Subcutaneous abdominal adipose tissue (tissue), 5 donors: ENCODE data around the gene ATP4A.
A peak's percentile ranks its signal among the peaks of the same experiment; 100 is the strongest.

Source experiments
- H3K27ac ChIP-seq: one replicate; pipeline ENCODE4 v1.7.0; 2013; ENCODE audit warnings: low read depth, mild to moderate bottlenecking, inconsistent platforms, low read length, moderate library complexity
- H3K27me3 ChIP-seq, 5 donors: one replicate each; pipeline ENCODE4 v1.7.0; 2013; ENCODE audit warnings: low read length in 5 of 5, inconsistent platforms in 1 of 5; ENCODE audit not compliant: control insufficient read depth in 5 of 5, insufficient read depth in 4 of 5
- H3K36me3 ChIP-seq, 5 donors: one replicate each; pipeline ENCODE4 v1.7.0; 2013; ENCODE audit warnings: low read length in 5 of 5; ENCODE audit not compliant: control insufficient read depth in 5 of 5, insufficient read depth in 5 of 5
- H3K4me1 ChIP-seq, 5 donors: one replicate each; pipeline ENCODE4 v1.7.0; 2013; ENCODE audit warnings: low read length in 5 of 5, mild to moderate bottlenecking in 3 of 5, moderate library complexity in 1 of 5; ENCODE audit not compliant: control insufficient read depth in 5 of 5, insufficient read depth in 5 of 5
- H3K4me3 ChIP-seq, 5 donors: one replicate each; pipeline ENCODE4 v1.7.0; 2013; ENCODE audit warnings: low read length in 5 of 5, low read depth in 1 of 5
- H3K9ac ChIP-seq, 5 donors: one replicate each; pipeline ENCODE4 v1.7.0; 2013; ENCODE audit warnings: low read length in 5 of 5, mild to moderate bottlenecking in 4 of 5, moderate library complexity in 3 of 5
- H3K9me3 ChIP-seq, 5 donors: one replicate each; pipeline ENCODE4 v1.7.0; 2013; ENCODE audit warnings: low read length in 5 of 5; ENCODE audit not compliant: control insufficient read depth in 5 of 5
- donor health status: healthy.
- donor health status: healthy.
- donor health status: healthy.
- donor health status: healthy.
- donor health status: healthy.

ATP4A gene

GRCh38 chr19:35552534-35553384, 10.7 kb downstream of the ATP4A start:
- H3K4me1 ChIP-seq, result peaks cover 0 to 4% (median under 1%) of the 10 kb centered on the region in 5 donors
- H3K9me3 ChIP-seq, result no peaks in the 10 kb centered on the region
- no peak overlapping the region for H3K9ac ChIP-seq
- H3K27ac ChIP-seq, result no peak overlapping the region
- peaks cover 0 to 5% (median 0%) of the 10 kb centered on the region in 5 donors for H3K36me3 ChIP-seq
- H3K4me3 ChIP-seq, result no peak overlapping the region
- peaks cover 6 to 23% (median 17%) of the 10 kb centered on the region in 5 donors for H3K27me3 ChIP-seq

GRCh38 chr19:35551091-35551810, 12.2 kb downstream of the ATP4A start:
- peaks cover 3 to 8% (median 7%) of the 10 kb centered on the region in 5 donors for H3K4me1 ChIP-seq
- H3K36me3 ChIP-seq, result peaks cover 0 to 7% (median 5%) of the 10 kb centered on the region in 5 donors
- H3K27me3 ChIP-seq, result peaks cover 0 to 15% (median 5%) of the 10 kb centered on the region in 5 donors
- H3K9ac ChIP-seq, result no peak overlapping the region
- no peak overlapping the region for H3K27ac ChIP-seq
- no peak overlapping the region for H3K4me3 ChIP-seq
- H3K9me3 ChIP-seq, result no peaks in the 10 kb centered on the region

- Histone ChIP-seq H3K4me3 (no peak overlapping the region), H3K27ac (no peak overlapping the region), H3K36me3 (peaks cover 0 to 7% (median 5%) of the 10 kb centered on the region in 5 donors), H3K4me1 (peaks cover 6 to 17% (median 15%) of the 10 kb centered on the region in 5 donors), H3K9me3 (no peaks in the 10 kb centered on the region), H3K27me3 (peaks cover 0 to 8% (median 1%) of the 10 kb centered on the region in 5 donors), H3K9ac (peak overlapping the region in 1 of 5 donors; percentile 0)
Measured at GRCh38 chr19:35549879-35550523, 13.5 kb downstream of the ATP4A start.

GRCh38 chr19:35549174-35549788, 14.2 kb downstream of the ATP4A start:
- Histone ChIP-seq H3K27ac (no peak overlapping the region), H3K9me3 (no peaks in the 10 kb centered on the region), H3K4me1 (peaks cover 6 to 24% (median 23%) of the 10 kb centered on the region in 5 donors), H3K9ac (peak overlapping the region in 1 of 5 donors; percentile 0), H3K4me3 (no peak overlapping the region), H3K27me3 (peaks cover 0 to 6% (median 0%) of the 10 kb centered on the region in 5 donors), H3K36me3 (peaks cover 0 to 7% (median 5%) of the 10 kb centered on the region in 5 donors)

- no peaks in the 10 kb centered on the region for H3K27me3 ChIP-seq
- H3K4me3 ChIP-seq, result peak overlapping the region; percentile 70 to 87 (median 83)
- H3K27ac ChIP-seq, result no peak overlapping the region
- peak overlapping the region in 4 of 5 donors; percentile 86 to 96 (median 90) for H3K9ac ChIP-seq
- no peaks in the 10 kb centered on the region for H3K9me3 ChIP-seq
- peaks cover 6 to 28% (median 24%) of the 10 kb centered on the region in 5 donors for H3K4me1 ChIP-seq
- peaks cover 0 to 9% (median 5%) of the 10 kb centered on the region in 5 donors for H3K36me3 ChIP-seq
Measured at GRCh38 chr19:35546532-35546931, 16.9 kb downstream of the ATP4A start.

- H3K9me3 ChIP-seq, result no peaks in the 10 kb centered on the region
- peak overlapping the region; percentile 69 for H3K27ac ChIP-seq
- H3K4me3 ChIP-seq, result peak overlapping the region; percentile 70 to 87 (median 83)
Measured at GRCh38 chr19:35545855-35546381, 17.5 kb downstream of the ATP4A start.

GRCh38 chr19:35545001-35545854, 18.2 kb downstream of the ATP4A start, which contains the start of gene TMEM147:
TSS of gene TMEM147 (plus strand) at chr19:35545626. CDS start at chr19:35545740, 114 bp downstream.
- Histone ChIP-seq H3K27ac (peak within 1 kb of the TSS; percentile 69), H3K4me3 (peak within 1 kb of the TSS; percentile 76 to 87 (median 83)), H3K36me3 (peaks cover 0 to 7% (median 5%) of the 10 kb centered on the region in 5 donors), H3K9me3 (no peaks in the 10 kb centered on the region), H3K9ac (peak within 1 kb of the TSS; percentile 63 to 96 (median 87)), H3K27me3 (no peaks in the 10 kb centered on the region), H3K4me1 (peaks cover 6 to 28% (median 24%) of the 10 kb centered on the region in 5 donors)

More at GRCh38 chr19:35545855-35546381, 17.5 kb downstream of the ATP4A start:
- no peaks in the 10 kb centered on the region for H3K27me3 ChIP-seq
- H3K9ac ChIP-seq, result peak overlapping the region; percentile 38 to 96 (median 87)
- peaks cover 6 to 28% (median 24%) of the 10 kb centered on the region in 5 donors for H3K4me1 ChIP-seq
- peaks cover 0 to 9% (median 5%) of the 10 kb centered on the region in 5 donors for H3K36me3 ChIP-seq

GRCh38 chr19:35544110-35544802, 19.2 kb downstream of the ATP4A start:
- H3K4me3 ChIP-seq, result peak overlapping the region; percentile 76 to 87 (median 83)
- H3K9me3 ChIP-seq, result no peaks in the 10 kb centered on the region
- H3K4me1 ChIP-seq, result peaks cover 6 to 28% (median 24%) of the 10 kb centered on the region in 5 donors
- H3K27ac ChIP-seq, result peak overlapping the region; percentile 69
- H3K27me3 ChIP-seq, result no peaks in the 10 kb centered on the region
- H3K9ac ChIP-seq, result peak overlapping the region in 4 of 5 donors; percentile 86 to 96 (median 90)
- H3K36me3 ChIP-seq, result peaks cover 0 to 7% (median 5%) of the 10 kb centered on the region in 5 donors
